HepG2 (cell line): ENCODE measurements around the gene OTOP3. TPM values are rescaled to one million over a fixed set of nuclear protein-coding genes. Genes with fewer than 3 reads are reported as not detected.

Experiments
- ATAC-seq: fragments of 200-7000 bp; cut with Tn5 transposase; 3 replicates; pipeline ENCODE4 v1.9.1; 2020; ENCODE audit warnings: mild to moderate bottlenecking, moderate library complexity
- BruUV-seq: library from RNA; stranded (reverse); fragments of 400-500 nt; replicated peaks from 2 replicates; lab custom pipeline; 2021; lab: Mats Ljungman, UMichigan
- CTCF ChIA-PET: fragments of 300-600 bp; formaldehyde crosslinking; extraction: SDS; loops from one replicate; lab custom pipeline; 2021; ENCODE audit warnings: low total read pairs, inconsistent platforms, low intra/inter-chr PET ratio; lab: Yijun Ruan, JAX
- POLR2A ChIA-PET: fragments of 350-600 bp; sonication (Branson Sonifier 250); formaldehyde crosslinking; loops from one replicate; lab custom pipeline; 2020; ENCODE audit warnings: antibody characterized with exemption, inconsistent platforms; lab: Yijun Ruan, JAX
- DNase-seq: peaks from one replicate; pipeline ENCODE4 v3.0.0-alpha.2; 2015; ENCODE audit warnings: low spot score
- FAIRE-seq: peaks from 3 replicates; lab custom pipeline; 2011; peaks lifted over from hg19 to GRCh38; lab: Jason Lieb, UNC
- H2AFZ ChIP-seq: one replicate; pipeline ENCODE4 v1.6.1; 2011; ENCODE audit warnings: low read length, inconsistent platforms
- H3K27ac ChIP-seq: fragments of 300-600 bp; 3 replicates; pipeline ENCODE4 v1.8.0; 2011; ENCODE audit warnings: mixed run types, mild to moderate bottlenecking, mixed read lengths, low read length, inconsistent platforms; ENCODE audit not compliant: insufficient read depth; ENCODE audit errors: extremely low read length
- H3K27me3 ChIP-seq, 2 experiments: fragments of 200-600 bp in 1 of 2; 2 replicates in 1 of 2; 3 replicates in 1 of 2; pipeline versions ENCODE4 v1.6.0 to v1.8.0; 2011; ENCODE audit warnings: low read length in 2 of 2, mild to moderate bottlenecking in 2 of 2, moderate library complexity in 2 of 2, inconsistent platforms in 1 of 2; ENCODE audit not compliant: insufficient read depth in 2 of 2, control insufficient read depth in 1 of 2
- H3K36me3 ChIP-seq, 2 experiments: fragments of 200-600 bp in 1 of 2; replicated peaks in 1 of 2; 2 replicates in 1 of 2; 3 replicates in 1 of 2; pipeline versions ENCODE4 v1.5.1 to v1.8.0; 2011; ENCODE audit warnings: low read length in 2 of 2, inconsistent platforms in 1 of 2; ENCODE audit not compliant: insufficient read depth in 2 of 2, control insufficient read depth in 1 of 2
- H3K4me1 ChIP-seq: 2 replicates; pipeline ENCODE4 v1.5.1; 2012; ENCODE audit warnings: low read length, inconsistent platforms; ENCODE audit not compliant: insufficient read depth
- H3K4me2 ChIP-seq: 2 replicates; pipeline ENCODE4 v1.6.0; 2011; ENCODE audit warnings: low read depth, low read length, inconsistent platforms
- H3K4me3 ChIP-seq, 3 experiments: fragments of 200-600 bp in 1 of 3; sonication (generic), shearing (Covaris generic) in 1 of 3; replicated peaks in 1 of 3; 2 replicates each; pipeline ENCODE4 v1.5.1; 2011 to 2016; ENCODE audit warnings: low read length in 3 of 3, inconsistent platforms in 2 of 3, low read depth in 2 of 3, mild to moderate bottlenecking in 2 of 3, control low read depth in 1 of 3, mixed read lengths in 1 of 3; ENCODE audit not compliant: insufficient read depth in 1 of 3
- H3K79me2 ChIP-seq: one replicate; pipeline ENCODE4 v1.6.1; 2011; ENCODE audit warnings: low read length, inconsistent platforms; ENCODE audit not compliant: insufficient read depth
- H3K9ac ChIP-seq: 2 replicates; pipeline ENCODE4 v1.6.0; 2011; ENCODE audit warnings: mild to moderate bottlenecking, low read depth, low read length, inconsistent platforms; ENCODE audit not compliant: insufficient read depth
- H3K9me3 ChIP-seq: 2 replicates; pipeline ENCODE4 v1.5.1; 2012; ENCODE audit warnings: mild to moderate bottlenecking, low read length
- H4K20me1 ChIP-seq: 2 replicates; pipeline ENCODE4 v1.6.0; 2011; ENCODE audit warnings: inconsistent platforms, mild to moderate bottlenecking, low read length, moderate library complexity; ENCODE audit not compliant: insufficient read depth
- BRD4 ChIP-seq: sonication (generic); formaldehyde crosslinking; IDR thresholded peaks from 2 replicates; pipeline ENCODE4 v1.4.0; 2020; ENCODE audit warnings: missing genetic modification reagents
- FLYWCH1 ChIP-seq: sonication (generic); formaldehyde crosslinking; IDR thresholded peaks from 2 replicates; pipeline ENCODE4 v1.8.1; 2023; ENCODE audit warnings: mild to moderate bottlenecking, missing genetic modification reagents
- PCBP2 ChIP-seq: fragments of 200-400 bp; formaldehyde crosslinking; optimal IDR thresholded peaks from 2 replicates; pipeline ENCODE3; 2018; ENCODE audit warnings: low read length, low read depth; ENCODE audit not compliant: poor library complexity, severe bottlenecking
- SRSF4 ChIP-seq: fragments of 200-400 bp; formaldehyde crosslinking; IDR thresholded peaks from one replicate; pipeline ENCODE4 v1.6.1; 2018; ENCODE audit warnings: mild to moderate bottlenecking, low read depth, low read length, moderate library complexity; ENCODE audit not compliant: poor library complexity, severe bottlenecking
- TEAD3 ChIP-seq: optimal IDR thresholded peaks from 2 replicates; pipeline ENCODE3; 2016; ENCODE audit warnings: borderline replicate concordance
- YEATS2 ChIP-seq: sonication (generic); formaldehyde crosslinking; IDR thresholded peaks from 2 replicates; pipeline ENCODE4 v1.4.0; 2020; ENCODE audit warnings: missing genetic modification reagents, borderline replicate concordance
- ZC3H4 ChIP-seq: sonication (generic); formaldehyde crosslinking; IDR thresholded peaks from 2 replicates; pipeline ENCODE4 v1.4.0; 2020; ENCODE audit warnings: missing genetic modification reagents, borderline replicate concordance
- ZNF136 ChIP-seq: sonication (generic); formaldehyde crosslinking; IDR thresholded peaks from 2 replicates; pipeline ENCODE4 v1.8.1; 2022; ENCODE audit warnings: low read depth, mild to moderate bottlenecking, moderate library complexity, missing genetic modification reagents
- ZNF678 ChIP-seq: sonication (generic); formaldehyde crosslinking; IDR thresholded peaks from 2 replicates; pipeline ENCODE4 v1.4.0; 2020; ENCODE audit warnings: mild to moderate bottlenecking, missing genetic modification reagents
- ZNF878 ChIP-seq: sonication (generic); formaldehyde crosslinking; IDR thresholded peaks from 2 replicates; pipeline ENCODE4 v1.8.1; 2023; ENCODE audit warnings: mild to moderate bottlenecking, missing genetic modification reagents, moderate library complexity
- ZNF883 ChIP-seq: sonication (generic); formaldehyde crosslinking; IDR thresholded peaks from 2 replicates; pipeline ENCODE4 v1.5.1; 2020; ENCODE audit warnings: mild to moderate bottlenecking, missing genetic modification reagents; ENCODE audit errors: not compliant biosample characterization
- WGBS: methylation state at CpG from one replicate; pipeline ENCODE4 v1.1.6; 2017; ENCODE audit warnings: low lambda C conversion rate; 5-methylcytosine and 5-hydroxymethylcytosine counted together
- in situ Hi-C: cut with HindIII; loops from 2 replicates; pipeline ENCODE4 v1.10.0; 2017; ENCODE audit warnings: low pct_unique_long_range_greater_than_20kb; ENCODE audit not compliant: extremely low pct_ligation_motif_present
- intact Hi-C: fragments of 100-400 bp; cut with micrococcal nuclease; formaldehyde crosslinking; loops from one replicate; pipeline ENCODE4 v1.10.0; 2022; ENCODE audit not compliant: unreplicated experiment
- polyA plus RNA-seq, 8 experiments: library from polyadenylated mRNA; depleted of rRNA in 3 of 8; stranded (reverse) in 7 of 8; unstranded in 1 of 8; fragments of >200 nt; fragmentation: Illumina TruSeq in 4 of 8; extraction: Trizol in 4 of 8; gene quantifications; 2 replicates each; pipeline versions ENCODE4 v1.2.1 to v1.2.3, GENCODE V29; 2011 to 2016; ENCODE audit warnings: low read depth in 4 of 8, missing spikeins in 1 of 8, mixed read lengths in 1 of 8; ENCODE audit not compliant: insufficient read depth in 1 of 8
- total RNA-seq, 5 experiments: library from RNA; depleted of rRNA; stranded (reverse); fragments of >200 nt; fragmentation: Illumina TruSeq; extraction: Trizol; gene quantifications; 2 replicates each; pipeline ENCODE4 v1.2.3, GENCODE V29; 2016; ENCODE audit warnings: low read depth in 1 of 5
- TF ChIP-seq, protein P1 (sequence below): sonication (generic); formaldehyde crosslinking; IDR thresholded peaks from 2 replicates; pipeline ENCODE4 v1.8.1; 2023; ENCODE audit warnings: mild to moderate bottlenecking, missing genetic modification reagents
- TF ChIP-seq, protein P2 (sequence below): IDR thresholded peaks from 2 replicates; pipeline ENCODE4 v1.6.1; 2016; ENCODE audit warnings: missing compliant biosample characterization, missing genetic modification reagents, borderline replicate concordance

Gene OTOP3
- total and polyA plus RNA-seq, 2 of the 13 experiments (the other 11 are each of a cell fraction or from before 2014, with no cell fraction given) = not detected

DNA sequence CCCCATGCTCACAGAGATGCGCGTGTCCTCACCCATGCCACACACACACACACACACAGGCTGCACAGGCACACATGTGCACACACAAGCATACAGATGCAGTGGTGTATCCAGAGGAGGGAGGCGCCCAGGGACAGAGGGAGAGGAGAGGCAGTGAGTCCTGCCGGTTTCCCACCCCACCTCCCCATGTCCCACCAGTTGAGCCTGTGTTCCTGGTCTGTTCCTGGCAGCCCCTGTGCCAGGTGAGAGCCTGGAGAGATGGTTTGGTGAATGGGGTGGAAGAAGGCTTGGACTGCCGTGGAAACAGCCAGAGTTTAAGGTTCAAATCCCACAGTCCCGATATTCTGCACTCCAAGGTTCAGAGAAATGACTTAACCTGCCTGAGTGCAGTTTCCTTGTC lies 32.0 kb upstream of the OTOP3 start:
- H3K4me3 ChIP-seq = no peak overlapping the region
- H4K20me1 ChIP-seq = no peaks in the 10 kb centered on the region
- H3K27me3 ChIP-seq = peaks cover 14 to 53% of the 10 kb centered on the region in 2 experiments
- ChIA-PET POLR2A (no interaction called here), CTCF (no interaction called here)
- no peaks in the 10 kb centered on the region for H3K79me2 ChIP-seq
- FAIRE-seq (no peak), ATAC-seq (no peak; the same call in 2 of the 3 replicates)
- intact Hi-C loops (no loop called here), in situ Hi-C loops (no loop called here)
- no peak overlapping the region for H3K4me2 ChIP-seq
- no peaks in the 10 kb centered on the region for H3K4me1 ChIP-seq
- no peaks in the 10 kb centered on the region for H3K9me3 ChIP-seq
- H2AFZ ChIP-seq = no peak overlapping the region
- no peak overlapping the region for H3K27ac ChIP-seq
- no TSS peak for BruUV-seq
- H3K36me3 ChIP-seq = no peaks in the 10 kb centered on the region
- no peak for TF ChIP-seq ZNF678 (CRISPR knock-in tag)
- TF ChIP-seq FLYWCH1 = no peak
- TF ChIP-seq, protein P1, sequence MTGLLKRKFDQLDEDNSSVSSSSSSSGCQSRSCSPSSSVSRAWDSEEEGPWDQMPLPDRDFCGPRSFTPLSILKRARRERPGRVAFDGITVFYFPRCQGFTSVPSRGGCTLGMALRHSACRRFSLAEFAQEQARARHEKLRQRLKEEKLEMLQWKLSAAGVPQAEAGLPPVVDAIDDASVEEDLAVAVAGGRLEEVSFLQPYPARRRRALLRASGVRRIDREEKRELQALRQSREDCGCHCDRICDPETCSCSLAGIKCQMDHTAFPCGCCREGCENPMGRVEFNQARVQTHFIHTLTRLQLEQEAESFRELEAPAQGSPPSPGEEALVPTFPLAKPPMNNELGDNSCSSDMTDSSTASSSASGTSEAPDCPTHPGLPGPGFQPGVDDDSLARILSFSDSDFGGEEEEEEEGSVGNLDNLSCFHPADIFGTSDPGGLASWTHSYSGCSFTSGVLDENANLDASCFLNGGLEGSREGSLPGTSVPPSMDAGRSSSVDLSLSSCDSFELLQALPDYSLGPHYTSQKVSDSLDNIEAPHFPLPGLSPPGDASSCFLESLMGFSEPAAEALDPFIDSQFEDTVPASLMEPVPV (CRISPR knock-in tag) = no peak
- no peak for TF ChIP-seq ZNF883 (CRISPR knock-in tag)
- TF ChIP-seq PCBP2 = no peak
- TF ChIP-seq ZNF136 = no peak
- no peak for TF ChIP-seq ZNF878 (CRISPR knock-in tag)
- no peak for TF ChIP-seq ZC3H4 (CRISPR knock-in tag)
- no peak for TF ChIP-seq SRSF4
- no peak for TF ChIP-seq BRD4 (CRISPR knock-in tag)
- TF ChIP-seq TEAD3 (CRISPR knock-in tag) = no peak
- TF ChIP-seq, protein P2, sequence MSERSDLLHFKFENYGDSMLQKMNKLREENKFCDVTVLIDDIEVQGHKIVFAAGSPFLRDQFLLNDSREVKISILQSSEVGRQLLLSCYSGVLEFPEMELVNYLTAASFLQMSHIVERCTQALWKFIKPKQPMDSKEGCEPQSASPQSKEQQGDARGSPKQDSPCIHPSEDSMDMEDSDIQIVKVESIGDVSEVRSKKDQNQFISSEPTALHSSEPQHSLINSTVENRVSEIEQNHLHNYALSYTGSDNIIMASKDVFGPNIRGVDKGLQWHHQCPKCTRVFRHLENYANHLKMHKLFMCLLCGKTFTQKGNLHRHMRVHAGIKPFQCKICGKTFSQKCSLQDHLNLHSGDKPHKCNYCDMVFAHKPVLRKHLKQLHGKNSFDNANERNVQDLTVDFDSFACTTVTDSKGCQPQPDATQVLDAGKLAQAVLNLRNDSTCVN (CRISPR knock-in tag) = no peak
- TF ChIP-seq YEATS2 (CRISPR knock-in tag) = no peak
- TF ChIP-seq, all 625 proteins: peak for 0
- 3% methylated on average over 4 of the region's 6 CpGs for WGBS
- DNase-seq = no peak
- no peak overlapping the region for H3K9ac ChIP-seq
